Upper lobe of left lung (tissue), 6 donors: ENCODE results near the gene PBX3. TPM values are rescaled to one million over a fixed set of nuclear protein-coding genes. Genes with fewer than 3 reads are reported as not detected.

Experiments
- ATAC-seq, 2 donors: fragments of 200-7000 bp; cut with Tn5 transposase; one replicate each; pipeline ENCODE4 v1.9.1; 2022; ENCODE audit warnings: mild to moderate bottlenecking in 2 of 2, moderate library complexity in 2 of 2; ENCODE audit not compliant: low FRiP score in 2 of 2
- DNase-seq, 2 donors: peaks; one replicate each; pipeline ENCODE4 v3.0.0-alpha.2; 2019 to 2020
- H3K27ac ChIP-seq, 4 donors: fragments of 200-600 bp; sonication (generic); one replicate each; pipeline ENCODE4 v1.5.1; 2016 to 2019
- H3K27me3 ChIP-seq, 4 donors: fragments of 200-600 bp; sonication (generic); one replicate each; pipeline ENCODE4 v1.5.1; 2017 to 2019
- H3K36me3 ChIP-seq, 4 donors: fragments of 200-600 bp; sonication (generic); one replicate each; pipeline ENCODE4 v1.5.1; 2016 to 2019
- H3K4me1 ChIP-seq, 4 donors: fragments of 200-600 bp; sonication (generic); one replicate each; pipeline ENCODE4 v1.5.1; 2018 to 2019
- H3K4me3 ChIP-seq, 4 donors: fragments of 200-600 bp; sonication (generic); one replicate each; pipeline ENCODE4 v1.5.1; 2017 to 2019; ENCODE audit warnings: mild to moderate bottlenecking in 2 of 4, moderate library complexity in 1 of 4
- H3K9me3 ChIP-seq, 4 donors: fragments of 200-600 bp; sonication (generic); one replicate each; pipeline ENCODE4 v1.5.1; 2018 to 2019
- EP300 ChIP-seq, 4 donors: sonication (generic); formaldehyde crosslinking; IDR thresholded peaks; one replicate each; pipeline ENCODE4 v1.5.1; 2017; ENCODE audit warnings: antibody characterized with exemption in 4 of 4, control low read depth in 2 of 4
- POLR2A ChIP-seq, 4 donors: fragments of 450-650 bp; IDR thresholded peaks; one replicate each; pipeline ENCODE4 v1.5.1; 2016 to 2017; ENCODE audit warnings: antibody characterized with exemption in 4 of 4, mild to moderate bottlenecking in 2 of 4
- POLR2AphosphoS5 ChIP-seq, 2 donors: sonication (generic); formaldehyde crosslinking; IDR thresholded peaks; one replicate each; pipeline ENCODE4 v1.5.1; 2017; ENCODE audit warnings: antibody characterized with exemption in 2 of 2
- WGBS, 2 donors: methylation state at CpG; one replicate each; pipeline ENCODE4 v1.1.5; 2017 to 2018; 5-methylcytosine and 5-hydroxymethylcytosine counted together
- total RNA-seq, 6 donors: library from RNA; depleted of rRNA in 4 of 6; stranded (reverse); fragments of >200 nt in 4 of 6; gene quantifications; one replicate each; pipeline versions ENCODE4 v1.1.0 to v1.2.1, GENCODE V29; 2016 to 2021
- TF ChIP-seq, protein P1 (sequence below), 6 experiments: fragments of 450-650 bp in 4 of 6; fragments of 200-600 bp in 2 of 6; sonication (generic) in 2 of 6; IDR thresholded peaks; one replicate each; pipeline ENCODE4 v1.5.1; 2016 to 2019; ENCODE audit warnings: antibody characterized with exemption in 6 of 6
- donor health status: DM: no; HTN: no; CAD: no; lungs with moderate emphysema.
- donor health status: DM: no; HTN: yes; CAD: no; lungs with severe emphysema.

Gene PBX3
- total RNA-seq, 6 donors from 2014 or later = 25.7 to 57.6 (median 41.9) TPM

DNA sequence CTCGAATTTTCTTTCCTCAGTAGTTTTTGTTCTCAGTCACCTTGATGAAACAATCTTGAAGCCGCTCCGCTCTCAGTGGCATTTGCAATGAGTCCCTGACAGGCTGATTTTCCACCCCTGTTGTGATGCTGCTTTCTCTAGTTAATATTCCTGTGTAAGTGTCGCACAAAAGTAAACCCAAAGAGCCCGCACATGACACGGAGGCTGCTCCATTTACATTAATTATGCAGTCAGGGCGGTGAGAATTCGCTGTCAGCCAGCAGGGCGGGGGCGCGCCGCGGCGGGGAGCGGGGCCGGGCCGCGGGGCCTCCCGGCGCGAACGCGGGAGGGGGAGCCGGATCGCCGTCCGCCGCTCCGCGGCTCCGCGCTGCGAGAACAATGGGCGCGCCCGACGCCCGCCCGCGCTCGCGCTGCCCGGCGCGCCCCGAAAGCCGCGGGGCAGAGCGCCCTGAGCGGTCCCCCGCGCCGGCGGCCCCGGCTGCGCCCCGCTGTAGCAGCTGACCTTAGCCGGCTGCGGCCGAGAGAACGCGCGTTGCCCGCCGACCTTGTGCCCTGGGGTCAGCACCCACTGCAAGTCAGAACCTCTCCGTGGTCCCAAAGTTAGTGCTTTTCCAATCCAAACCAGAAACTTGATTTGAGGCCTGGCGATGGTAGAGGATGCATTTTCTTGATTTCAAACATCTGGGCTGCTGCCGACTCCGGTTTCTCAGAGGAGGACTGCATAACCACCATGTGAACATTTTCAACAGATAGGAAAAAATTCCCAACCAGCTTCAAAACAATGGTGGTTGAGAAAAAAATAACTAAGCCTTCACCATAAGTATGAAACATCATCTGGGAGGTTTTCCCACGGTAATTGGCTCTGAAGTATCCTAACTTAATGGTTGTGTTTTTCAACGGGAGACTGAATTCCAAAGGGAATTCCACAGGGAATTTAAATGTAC, 142.6 kb downstream of the PBX3 start:
- Histone ChIP-seq H3K4me1 (peaks cover 7 to 12% (median 12%) of the 10 kb centered on the region in 4 donors), H3K27ac (peak overlapping the region in 1 of 4 donors; percentile 57), H3K4me3 (peak overlapping the region in 3 of 4 donors; percentile 46 to 56 (median 56)), H3K27me3 (no peaks in the 10 kb centered on the region), H3K9me3 (no peaks in the 10 kb centered on the region), H3K36me3 (no peaks in the 10 kb centered on the region)
- peak; percentile 22 to 91 for DNase-seq
- peak in 1 of 2 donors; percentile 90 for ATAC-seq
- TF ChIP-seq POLR2AphosphoS5 (IDR thresholded peaks at IDR 0.05) = no peak
- WGBS, 2 donors = 9 to 10% methylated on average over 11 to 23 of the region's 71 CpGs

GRCh38 chr9:125890826-125891225, 143.7 kb downstream of the PBX3 start:
- WGBS, 2 donors = 67 to 73% methylated on average over 1 of the region's 1 CpG
- Histone ChIP-seq H3K27ac (no peak overlapping the region), H3K4me3 (no peak overlapping the region), H3K36me3 (no peaks in the 10 kb centered on the region), H3K9me3 (no peaks in the 10 kb centered on the region), H3K4me1 (peaks cover 7 to 12% (median 12%) of the 10 kb centered on the region in 4 donors), H3K27me3 (no peaks in the 10 kb centered on the region)
- no peak for TF ChIP-seq POLR2AphosphoS5 (IDR thresholded peaks at IDR 0.05)
- TF ChIP-seq POLR2A (IDR thresholded peaks at IDR 0.05) = no peak
- no peak for TF ChIP-seq EP300 (IDR thresholded peaks at IDR 0.05)
- TF ChIP-seq, protein P1, sequence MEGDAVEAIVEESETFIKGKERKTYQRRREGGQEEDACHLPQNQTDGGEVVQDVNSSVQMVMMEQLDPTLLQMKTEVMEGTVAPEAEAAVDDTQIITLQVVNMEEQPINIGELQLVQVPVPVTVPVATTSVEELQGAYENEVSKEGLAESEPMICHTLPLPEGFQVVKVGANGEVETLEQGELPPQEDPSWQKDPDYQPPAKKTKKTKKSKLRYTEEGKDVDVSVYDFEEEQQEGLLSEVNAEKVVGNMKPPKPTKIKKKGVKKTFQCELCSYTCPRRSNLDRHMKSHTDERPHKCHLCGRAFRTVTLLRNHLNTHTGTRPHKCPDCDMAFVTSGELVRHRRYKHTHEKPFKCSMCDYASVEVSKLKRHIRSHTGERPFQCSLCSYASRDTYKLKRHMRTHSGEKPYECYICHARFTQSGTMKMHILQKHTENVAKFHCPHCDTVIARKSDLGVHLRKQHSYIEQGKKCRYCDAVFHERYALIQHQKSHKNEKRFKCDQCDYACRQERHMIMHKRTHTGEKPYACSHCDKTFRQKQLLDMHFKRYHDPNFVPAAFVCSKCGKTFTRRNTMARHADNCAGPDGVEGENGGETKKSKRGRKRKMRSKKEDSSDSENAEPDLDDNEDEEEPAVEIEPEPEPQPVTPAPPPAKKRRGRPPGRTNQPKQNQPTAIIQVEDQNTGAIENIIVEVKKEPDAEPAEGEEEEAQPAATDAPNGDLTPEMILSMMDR (IDR thresholded peaks at IDR 0.05) = no peak
- DNase-seq (no peak), ATAC-seq (no peak)

- TF ChIP-seq EP300 (IDR thresholded peaks at IDR 0.05) (no peak), POLR2AphosphoS5 (IDR thresholded peaks at IDR 0.05) (no peak), POLR2A (IDR thresholded peaks at IDR 0.05) (no peak)
- TF ChIP-seq, protein P1 (IDR thresholded peaks at IDR 0.05) = no peak
- no peak overlapping the region for H3K4me3 ChIP-seq
- 67 to 74% methylated on average over 2 of the region's 2 CpGs for WGBS, 2 donors
- no peak for ATAC-seq
- H3K9me3 ChIP-seq = no peaks in the 10 kb centered on the region
- no peak for DNase-seq
- peaks cover 7 to 12% (median 10%) of the 10 kb centered on the region in 4 donors for H3K4me1 ChIP-seq
- H3K27me3 ChIP-seq = no peaks in the 10 kb centered on the region
- no peaks in the 10 kb centered on the region for H3K36me3 ChIP-seq
- no peak overlapping the region for H3K27ac ChIP-seq
Measured at GRCh38 chr9:125893277-125893676, 146.1 kb downstream of the PBX3 start.

DNA sequence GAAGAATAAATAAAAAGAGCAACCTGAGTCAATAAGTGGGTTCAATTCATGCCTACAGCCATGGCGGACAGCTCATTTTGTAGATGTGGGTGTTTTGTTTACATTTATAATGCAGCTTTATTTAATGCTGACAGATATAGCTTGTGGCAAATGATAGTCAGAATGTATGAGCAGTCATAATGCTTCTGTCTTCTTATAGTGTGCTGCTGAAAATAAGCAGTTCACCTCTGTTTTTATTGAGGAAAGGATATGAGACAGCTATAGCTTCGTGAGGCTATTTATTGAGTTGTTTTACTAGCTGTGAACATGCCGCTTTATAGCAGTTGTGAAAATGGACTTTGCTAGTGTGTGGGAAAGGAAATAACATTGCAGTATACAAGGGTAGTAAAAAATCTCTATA, 147.4 kb downstream of the PBX3 start:
- no peaks in the 10 kb centered on the region for H3K36me3 ChIP-seq
- DNase-seq (no peak), ATAC-seq (no peak)
- no peaks in the 10 kb centered on the region for H3K27me3 ChIP-seq
- no peak overlapping the region for H3K4me3 ChIP-seq
- no peaks in the 10 kb centered on the region for H3K9me3 ChIP-seq
- H3K4me1 ChIP-seq = peaks cover 0 to 8% (median 5%) of the 10 kb centered on the region in 4 donors
- H3K27ac ChIP-seq = no peak overlapping the region
- TF ChIP-seq POLR2A (IDR thresholded peaks at IDR 0.05) = no peak
- no peak for TF ChIP-seq POLR2AphosphoS5 (IDR thresholded peaks at IDR 0.05)
- no peak for TF ChIP-seq EP300 (IDR thresholded peaks at IDR 0.05)
- TF ChIP-seq, protein P1 (IDR thresholded peaks at IDR 0.05) = no peak
- 95 to 96% methylated on average over 3 of the region's 3 CpGs for WGBS, 2 donors

DNA sequence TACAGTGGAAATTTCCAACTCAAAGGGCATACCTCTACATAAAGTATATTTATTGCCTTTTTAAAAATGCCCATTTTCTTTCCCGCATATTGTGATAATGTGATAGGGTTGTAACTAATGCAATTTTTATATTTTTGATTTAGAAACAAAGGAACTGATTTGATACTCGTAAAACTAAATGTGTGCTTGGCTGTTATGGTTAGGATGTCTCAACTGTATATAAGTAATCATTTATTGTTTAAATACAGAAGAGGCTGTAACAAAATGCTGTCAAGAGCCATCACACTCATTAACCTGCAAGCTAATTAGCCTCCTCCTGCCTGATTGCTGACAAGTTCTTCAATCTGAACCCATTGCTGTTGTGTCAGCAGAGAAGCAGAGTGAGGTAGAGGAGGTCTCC, 149.2 kb downstream of the PBX3 start:
- Histone ChIP-seq H3K4me1 (no peaks in the 10 kb centered on the region), H3K36me3 (no peaks in the 10 kb centered on the region), H3K9me3 (no peaks in the 10 kb centered on the region), H3K4me3 (no peak overlapping the region), H3K27ac (no peak overlapping the region), H3K27me3 (no peaks in the 10 kb centered on the region)
- DNase-seq = no peak
- 95 to 100% methylated on average over 2 of the region's 2 CpGs for WGBS, 2 donors
- TF ChIP-seq POLR2AphosphoS5 (IDR thresholded peaks at IDR 0.05) (no peak), EP300 (IDR thresholded peaks at IDR 0.05) (no peak), POLR2A (IDR thresholded peaks at IDR 0.05) (no peak)
- TF ChIP-seq, protein P1 (IDR thresholded peaks at IDR 0.05) = no peak
- no peak for ATAC-seq
